Transverse colon (tissue), 4 donors: ENCODE results near the gene GPR61. TPM values are rescaled to one million over a fixed set of nuclear protein-coding genes. Genes with fewer than 3 reads are reported as not detected.

Source experiments
- DNase-seq: peaks from one replicate; pipeline ENCODE4 v3.0.0-alpha.2; 2019
- H3K27ac ChIP-seq, 4 donors: fragments of 200-600 bp; sonication (generic); 2 replicates each; pipeline ENCODE4 v1.5.1; 2016 to 2018; ENCODE audit warnings: inconsistent platforms in 4 of 4
- H3K27me3 ChIP-seq: fragments of 200-600 bp; sonication (generic); 2 replicates; pipeline ENCODE4 v1.5.1; 2017; ENCODE audit warnings: inconsistent platforms
- H3K36me3 ChIP-seq, 4 donors: fragments of 200-600 bp; sonication (generic); 2 replicates each; pipeline ENCODE4 v1.5.1; 2017 to 2019; ENCODE audit warnings: inconsistent platforms in 4 of 4
- H3K4me1 ChIP-seq, 4 donors: fragments of 200-600 bp; sonication (generic); 2 replicates each; pipeline ENCODE4 v1.5.1; 2017 to 2020; ENCODE audit warnings: inconsistent platforms in 4 of 4
- H3K4me3 ChIP-seq, 4 donors: fragments of 200-600 bp; sonication (generic); 1 replicate in 1 of 4; 2 replicates in 3 of 4; pipeline versions ENCODE4 v1.5.1 to v1.6.1; 2017 to 2019; ENCODE audit warnings: inconsistent platforms in 4 of 4
- H3K9me3 ChIP-seq, 2 donors: fragments of 200-600 bp; sonication (generic); 2 replicates each; pipeline ENCODE4 v1.5.1; 2017 to 2019; ENCODE audit warnings: inconsistent platforms in 2 of 2
- CTCF ChIP-seq, 5 experiments: fragments of 200-600 bp in 3 of 5; fragments of 450-650 bp in 2 of 5; sonication (generic) in 3 of 5; IDR thresholded peaks; 1 replicate in 2 of 5; 2 replicates in 3 of 5; pipeline ENCODE4 v1.5.1; 2016 to 2017; ENCODE audit warnings: antibody characterized with exemption in 5 of 5, inconsistent platforms in 3 of 5, mild to moderate bottlenecking in 2 of 5, moderate library complexity in 1 of 5
- EP300 ChIP-seq: sonication (generic); formaldehyde crosslinking; IDR thresholded peaks from one replicate; pipeline ENCODE4 v1.6.1; 2017; ENCODE audit warnings: antibody characterized with exemption, low read depth
- POLR2A ChIP-seq: fragments of 450-650 bp; IDR thresholded peaks from one replicate; pipeline ENCODE4 v1.6.1; 2016; ENCODE audit warnings: antibody characterized with exemption, mild to moderate bottlenecking, moderate library complexity
- POLR2AphosphoS5 ChIP-seq, 3 donors: sonication (generic); formaldehyde crosslinking; IDR thresholded peaks; one replicate each; pipeline ENCODE4 v1.6.1; 2016; ENCODE audit warnings: antibody characterized with exemption in 3 of 3
- WGBS, 2 donors: methylation state at CpG; one replicate each; pipeline ENCODE4 v1.1.5; 2018; ENCODE audit warnings: low coverage in 1 of 2; 5-methylcytosine and 5-hydroxymethylcytosine counted together
- in situ Hi-C, 4 donors: fragments of 200-750 bp; cut with MboI; loops; one replicate each; pipeline versions ENCODE4 v1.15.0 to v1.15.1; 2017; ENCODE audit warnings: low sequenced_read_pairs in 3 of 4, low pct_ligation_motif_present in 1 of 4, low pct_unique_long_range_greater_than_20kb in 1 of 4
- intact Hi-C: fragments of 100-400 bp; cut with DNase I; formaldehyde crosslinking; loops from one replicate; pipeline ENCODE4 v1.15.1; 2023; ENCODE audit warnings: low total_unique reads
- total RNA-seq, 4 donors: library from RNA; depleted of rRNA; stranded (reverse); fragments of >200 nt; gene quantifications; one replicate each; pipeline ENCODE4 v1.1.0, GENCODE V29; 2016

Gene GPR61
- total RNA-seq, 4 donors from 2014 or later, result not detected

GRCh38 chr1:109564194-109564878, 24.7 kb downstream of the GPR61 start:
- H3K4me3 ChIP-seq, result no peak overlapping the region
- TF ChIP-seq POLR2A (no peak), POLR2AphosphoS5 (IDR thresholded peaks at IDR 0.05) (no peak), CTCF (IDR thresholded peaks at IDR 0.05) (no peak), EP300 (no peak)
- 78 to 79% methylated on average over 7 of the region's 7 CpGs for WGBS, 2 donors
- in situ Hi-C loops (no loop called here), intact Hi-C loops (no loop called here)
- no peak for DNase-seq
- no peaks in the 10 kb centered on the region for H3K27me3 ChIP-seq
- no peaks in the 10 kb centered on the region for H3K36me3 ChIP-seq
- H3K27ac ChIP-seq, result peak overlapping the region in 1 of 4 donors; percentile 50
- peaks cover 34 to 98% (median 69%) of the 10 kb centered on the region in 4 donors for H3K4me1 ChIP-seq
- no peaks in the 10 kb centered on the region for H3K9me3 ChIP-seq

GRCh38 chr1:109565241-109565640, 25.6 kb downstream of the GPR61 start:
- Histone ChIP-seq H3K27ac (no peak overlapping the region), H3K36me3 (no peaks in the 10 kb centered on the region), H3K4me3 (no peak overlapping the region), H3K4me1 (peaks cover 35 to 98% (median 65%) of the 10 kb centered on the region in 4 donors), H3K9me3 (no peaks in the 10 kb centered on the region), H3K27me3 (no peaks in the 10 kb centered on the region)
- WGBS, 2 donors, result 92 to 100% methylated on average over 3 of the region's 3 CpGs
- intact Hi-C loops (no loop called here), in situ Hi-C loops (no loop called here)
- TF ChIP-seq POLR2A (no peak), CTCF (IDR thresholded peaks at IDR 0.05) (no peak), POLR2AphosphoS5 (IDR thresholded peaks at IDR 0.05) (no peak), EP300 (no peak)
- DNase-seq, result no peak

GRCh38 chr1:109566982-109567381, 27.3 kb downstream of the GPR61 start:
- TF ChIP-seq POLR2A, result no peak
- TF ChIP-seq POLR2AphosphoS5 (IDR thresholded peaks at IDR 0.05), result no peak
- no peak for TF ChIP-seq EP300
- TF ChIP-seq CTCF (IDR thresholded peaks at IDR 0.05), result no peak
- no peak overlapping the region for H3K4me3 ChIP-seq
- WGBS, 2 donors, result 90% methylated on average over 1 of the region's 1 CpG; no CpG with 5 or more reads in 1 of the 2 donors
- no peaks in the 10 kb centered on the region for H3K36me3 ChIP-seq
- no peak for DNase-seq
- no peaks in the 10 kb centered on the region for H3K27me3 ChIP-seq
- H3K27ac ChIP-seq, result peak overlapping the region in 1 of 4 donors; percentile 53
- H3K4me1 ChIP-seq, result peaks cover 27 to 89% (median 52%) of the 10 kb centered on the region in 4 donors
- intact Hi-C loops, result no loop called here
- H3K9me3 ChIP-seq, result no peaks in the 10 kb centered on the region
- in situ Hi-C loops, result no loop called here

GRCh38 chr1:109567877-109568672, 28.4 kb downstream of the GPR61 start:
- H3K36me3 ChIP-seq, result no peaks in the 10 kb centered on the region
- peaks cover 21 to 83% (median 42%) of the 10 kb centered on the region in 4 donors for H3K4me1 ChIP-seq
- H3K27me3 ChIP-seq, result no peaks in the 10 kb centered on the region
- no peak for TF ChIP-seq POLR2AphosphoS5 (IDR thresholded peaks at IDR 0.05)
- no peak for TF ChIP-seq POLR2A
- TF ChIP-seq CTCF (IDR thresholded peaks at IDR 0.05), result peak in 1 of 5 experiments; percentile 14
- DNase-seq, result no peak
- no peaks in the 10 kb centered on the region for H3K9me3 ChIP-seq
- in situ Hi-C loops (no loop called here), intact Hi-C loops (no loop called here)
- H3K4me3 ChIP-seq, result no peak overlapping the region
- WGBS, 2 donors, result 84 to 89% methylated on average over 4 of the region's 4 CpGs
- H3K27ac ChIP-seq, result peak overlapping the region in 1 of 4 donors; percentile 53
